H9 (cell line): ENCODE measurements around the gene DNAJC17. TPM values are rescaled to one million over a fixed set of nuclear protein-coding genes. Genes with fewer than 3 reads are reported as not detected.
A peak's percentile ranks its signal among the peaks of the same experiment; 100 is the strongest.

Experiments
- DNase-seq: peaks from one replicate; pipeline ENCODE4 v3.0.0-alpha.2; 2017
- H2AFZ ChIP-seq: one replicate; pipeline ENCODE4 v1.6.1; 2013; ENCODE audit warnings: mild to moderate bottlenecking, low read length, control low read depth, moderate library complexity
- H2AK5ac ChIP-seq: 2 replicates; pipeline ENCODE4 v1.6.1; 2013; ENCODE audit warnings: low read length, control low read depth, mixed read lengths; ENCODE audit not compliant: insufficient read length
- H2BK120ac ChIP-seq: one replicate; pipeline ENCODE4 v1.6.1; 2013; ENCODE audit warnings: low read depth, mild to moderate bottlenecking, low read length, control low read depth, inconsistent platforms; ENCODE audit not compliant: poor library complexity, severe bottlenecking
- H2BK12ac ChIP-seq: 2 replicates; pipeline ENCODE4 v1.6.1; 2013; ENCODE audit warnings: low read length, control low read depth, mixed read lengths, low read depth; ENCODE audit not compliant: insufficient read length
- H2BK15ac ChIP-seq: 2 replicates; pipeline ENCODE4 v1.6.1; 2013; ENCODE audit warnings: low read depth, low read length, control low read depth
- H2BK20ac ChIP-seq: one replicate; pipeline ENCODE4 v1.6.1; 2013; ENCODE audit warnings: low read depth, mild to moderate bottlenecking, low read length, control low read depth, inconsistent platforms; ENCODE audit not compliant: poor library complexity, severe bottlenecking
- H2BK5ac ChIP-seq: 2 replicates; pipeline ENCODE4 v1.6.1; 2013; ENCODE audit warnings: low read length, control low read depth, mixed read lengths; ENCODE audit not compliant: insufficient read length
- H3K14ac ChIP-seq: 2 replicates; pipeline ENCODE4 v1.6.1; 2013; ENCODE audit warnings: low read length, control low read depth; ENCODE audit not compliant: insufficient read depth
- H3K18ac ChIP-seq: 2 replicates; pipeline ENCODE4 v1.6.1; 2013; ENCODE audit warnings: low read depth, mild to moderate bottlenecking, mixed read lengths, low read length, control low read depth; ENCODE audit not compliant: insufficient read length
- H3K23ac ChIP-seq: 2 replicates; pipeline ENCODE4 v1.6.1; 2013; ENCODE audit warnings: low read length, control low read depth, mixed read lengths, low read depth; ENCODE audit not compliant: insufficient read length
- H3K23me2 ChIP-seq: 2 replicates; pipeline ENCODE4 v1.6.1; 2013; ENCODE audit warnings: low read depth, mild to moderate bottlenecking, mixed read lengths, low read length, control low read depth; ENCODE audit not compliant: insufficient read length, poor library complexity, severe bottlenecking
- H3K27ac ChIP-seq: 2 replicates; pipeline ENCODE4 v1.5.1; 2013; ENCODE audit warnings: low read length, control low read depth, mixed read lengths, low read depth; ENCODE audit not compliant: insufficient read length
- H3K27me3 ChIP-seq: 2 replicates; pipeline ENCODE4 v1.6.1; 2013; ENCODE audit warnings: low read length, control low read depth, inconsistent platforms; ENCODE audit not compliant: insufficient read depth
- H3K4ac ChIP-seq: 2 replicates; pipeline ENCODE4 v1.6.1; 2013; ENCODE audit warnings: low read depth, mild to moderate bottlenecking, control low read depth, inconsistent platforms, low read length, moderate library complexity
- H3K4me1 ChIP-seq: 2 replicates; pipeline ENCODE4 v1.6.1; 2013; ENCODE audit warnings: low read length, control low read depth, inconsistent platforms; ENCODE audit not compliant: insufficient read depth
- H3K4me2 ChIP-seq: 2 replicates; pipeline ENCODE4 v1.6.1; 2013; ENCODE audit warnings: low read length, control low read depth, mixed read lengths; ENCODE audit not compliant: insufficient read length, insufficient read depth
- H3K56ac ChIP-seq: 2 replicates; pipeline ENCODE4 v1.6.1; 2013; ENCODE audit warnings: low read depth, mild to moderate bottlenecking, mixed read lengths, low read length, control low read depth; ENCODE audit not compliant: insufficient read length
- H3K79me1 ChIP-seq: 2 replicates; pipeline ENCODE4 v1.6.1; 2013; ENCODE audit warnings: low read depth, mild to moderate bottlenecking, moderate library complexity, low read length, control low read depth, inconsistent platforms; ENCODE audit not compliant: insufficient read depth, poor library complexity, severe bottlenecking
- H3K79me2 ChIP-seq: 2 replicates; pipeline ENCODE4 v1.6.1; 2013; ENCODE audit warnings: low read length, control low read depth, inconsistent platforms; ENCODE audit not compliant: insufficient read depth
- H3K9ac ChIP-seq: 2 replicates; pipeline ENCODE4 v1.6.1; 2013; ENCODE audit warnings: low read length, control low read depth, mixed read lengths; ENCODE audit not compliant: insufficient read length; ENCODE audit errors: extremely low read depth
- H3K9me3 ChIP-seq: one replicate; pipeline ENCODE4 v1.6.1; 2013; ENCODE audit warnings: low read depth, low read length, inconsistent platforms; ENCODE audit not compliant: control insufficient read depth
- H3T11ph ChIP-seq: one replicate; pipeline ENCODE4 v1.6.1; 2013; ENCODE audit warnings: mild to moderate bottlenecking, low read length, control low read depth, inconsistent platforms
- H4K20me1 ChIP-seq: one replicate; pipeline ENCODE4 v1.6.1; 2013; ENCODE audit not compliant: control insufficient read depth, insufficient read length, insufficient read depth
- H4K5ac ChIP-seq: 2 replicates; pipeline ENCODE4 v1.6.1; 2013; ENCODE audit warnings: low read depth, mild to moderate bottlenecking, mixed read lengths, low read length, control low read depth; ENCODE audit not compliant: insufficient read length
- H4K8ac ChIP-seq: replicated peaks from 2 replicates; pipeline ENCODE4 v1.6.1; 2013; ENCODE audit warnings: low read length, control low read depth, mixed read lengths, low read depth; ENCODE audit not compliant: insufficient read length
- H4K91ac ChIP-seq: 2 replicates; pipeline ENCODE4 v1.6.1; 2013; ENCODE audit warnings: low read depth, mild to moderate bottlenecking, moderate library complexity, mixed read lengths, low read length, control low read depth; ENCODE audit not compliant: insufficient read length
- H3K27ac Mint-ChIP-seq, 3 experiments: 2 replicates in 2 of 3; 3 replicates in 1 of 3; pipeline ENCODE4 v1.8.0; 2020 to 2021; ENCODE audit warnings: mixed read lengths in 3 of 3, mild to moderate bottlenecking in 1 of 3, moderate library complexity in 1 of 3
- H3K27me3 Mint-ChIP-seq: 2 replicates; pipeline ENCODE4 v1.8.0; 2021; ENCODE audit warnings: low read depth, mild to moderate bottlenecking, moderate library complexity, mixed read lengths
- H3K36me3 Mint-ChIP-seq, 3 experiments: 2 replicates in 2 of 3; 3 replicates in 1 of 3; pipeline ENCODE4 v1.8.0; 2020 to 2021; ENCODE audit warnings: low read depth in 3 of 3, mixed read lengths in 3 of 3; ENCODE audit not compliant: insufficient read depth in 1 of 3
- H3K4me1 Mint-ChIP-seq, 2 experiments: 2 replicates each; pipeline ENCODE4 v1.8.0; 2020; ENCODE audit warnings: mixed read lengths in 2 of 2
- H3K4me3 Mint-ChIP-seq, 2 experiments: 2 replicates in 1 of 2; 3 replicates in 1 of 2; pipeline ENCODE4 v1.8.0; 2020 to 2021; ENCODE audit warnings: mild to moderate bottlenecking in 2 of 2, mixed read lengths in 2 of 2, moderate library complexity in 1 of 2
- H3K9me3 Mint-ChIP-seq, 2 experiments: 2 replicates in 1 of 2; 3 replicates in 1 of 2; pipeline ENCODE4 v1.8.0; 2020; ENCODE audit warnings: mild to moderate bottlenecking in 2 of 2, mixed read lengths in 2 of 2, moderate library complexity in 1 of 2
- CTCF ChIP-seq: fragments of 200-600 bp; sonication (generic); conservative IDR thresholded peaks from 3 replicates; pipeline ENCODE4 v1.8.0; 2021; ENCODE audit warnings: antibody characterized with exemption, mild to moderate bottlenecking
- WGBS: extraction: QIAGEN DNeasy Blood & Tissue Kit; methylation state at CpG from one replicate; pipeline ENCODE4 v1.1.7; 2013; ENCODE audit warnings: missing lambda C conversion rate, low lambda C conversion rate, mixed read lengths; ENCODE audit not compliant: insufficient read length; ENCODE audit errors: extremely low coverage; 5-methylcytosine and 5-hydroxymethylcytosine counted together
- total RNA-seq: library from RNA; stranded (reverse); gene quantifications from 2 replicates; pipeline ENCODE4 v1.2.1, GENCODE V29; 2021

Gene DNAJC17
- total RNA-seq, 1 experiment from 2014 or later: 38.3 TPM

- Histone ChIP-seq H2BK120ac (no peak overlapping the region), H4K5ac (no peak overlapping the region), H3K27me3 (no peaks in the 10 kb centered on the region), H2BK5ac (no peak overlapping the region), H3K27ac (no peak overlapping the region), H3K14ac (peak overlapping the region; percentile 8; the same call in 1 of the 2 replicates), H2BK20ac (no peak overlapping the region), H3K79me2 (no peaks in the 10 kb centered on the region), H2BK15ac (no peak overlapping the region), H3K4me2 (no peak overlapping the region), H4K20me1 (no peaks in the 10 kb centered on the region), H3K4me1 (peaks cover 9% of the 10 kb centered on the region; the same call in 1 of the 2 replicates), H3K56ac (no peak overlapping the region), H3K79me1 (peaks cover 4% of the 10 kb centered on the region), H4K8ac (no peak overlapping the region), H3T11ph (no peak overlapping the region), H3K9ac (no peak overlapping the region), H3K9me3 (no peaks in the 10 kb centered on the region), H2AK5ac (no peak overlapping the region), H3K4ac (no peak overlapping the region), H2AFZ (no peak overlapping the region), H3K18ac (no peak overlapping the region), H2BK12ac (no peak overlapping the region), H4K91ac (no peak overlapping the region), H3K23me2 (no peaks in the 10 kb centered on the region), H3K23ac (no peak overlapping the region)
- TF ChIP-seq CTCF: no peak
- no CpG with 5 or more reads among the region's 5 CpGs for WGBS
- H3K27ac Mint-ChIP-seq: peak overlapping the region in 1 of 3 experiments; percentile 16; a peak in 2 of 7 replicates
- no peak for DNase-seq
- H3K4me1 Mint-ChIP-seq: peaks cover 44 to 45% of the 10 kb centered on the region in 2 experiments
- no peaks in the 10 kb centered on the region for H3K9me3 Mint-ChIP-seq
- no peaks in the 10 kb centered on the region for H3K27me3 Mint-ChIP-seq
- 0 out of 5 replicates have a peak overlapping the region, but pooled peaks of 1 of the 2 experiments have one; percentile 2 for H3K4me3 Mint-ChIP-seq
- peaks cover 6 to 17% (median 14%) of the 10 kb centered on the region in 3 experiments; a peak in 5 of 7 replicates for H3K36me3 Mint-ChIP-seq
Measured at GRCh38 chr15:40789119-40789518, 18.2 kb downstream of the DNAJC17 start.
